GM18498 (cell line): Measurements from ENCODE around the gene BUD31.
A peak's percentile ranks its signal among the peaks of the same experiment; 100 is the strongest.
"Not testable (repeated sequence)": the region's sequence is repeated elsewhere in the genome, so short reads cannot be mapped to it uniquely, and the experiment has no call there.

ENCODE experiments used
- ATAC-seq: cut with Tn5 transposase; IDR thresholded peaks from one replicate; pipeline ENCODE4 v1.9.1; 2021; ENCODE audit warnings: mild to moderate bottlenecking, moderate library complexity; ENCODE audit not compliant: unreplicated experiment

BUD31 gene

DNA sequence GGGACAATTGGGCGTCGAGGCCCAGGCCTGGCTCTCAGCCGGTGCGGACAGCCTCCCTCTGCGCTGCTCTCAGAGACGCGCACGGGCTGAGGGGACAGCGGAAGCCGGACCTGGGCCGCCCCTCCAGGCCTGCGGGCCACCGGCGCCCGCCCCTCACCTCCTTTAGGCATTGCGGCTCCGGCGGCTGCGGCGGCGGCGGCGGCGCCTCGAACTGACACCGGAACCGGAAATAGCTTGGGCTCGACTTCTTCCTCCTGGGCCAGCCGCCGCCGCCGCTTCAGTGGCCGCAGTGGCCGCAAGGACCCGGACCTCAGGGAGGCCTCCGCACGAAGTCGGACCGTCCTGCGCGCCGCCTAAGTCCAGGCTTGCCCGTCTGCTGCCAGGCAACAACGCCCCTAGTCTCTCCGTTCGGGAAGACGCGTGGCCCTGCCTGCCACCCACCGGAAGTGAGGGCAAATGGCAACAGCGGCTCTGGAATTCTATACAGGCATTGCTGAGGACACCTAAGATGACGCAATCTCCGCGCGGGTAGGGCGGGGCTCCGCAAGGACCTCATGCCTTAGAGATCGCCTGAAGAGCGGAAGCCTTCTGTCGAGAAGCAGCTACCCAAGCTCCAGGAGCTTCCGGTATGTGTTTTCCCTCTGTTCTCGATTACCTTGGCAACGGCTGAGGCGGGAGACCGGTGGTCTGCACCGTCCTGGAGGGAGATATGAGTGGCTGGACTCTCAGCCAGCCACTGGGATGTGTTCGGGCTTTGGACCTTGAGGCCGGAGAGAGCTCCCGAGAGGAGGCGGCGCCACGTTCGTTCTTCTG, at the start of gene BUD31, which contains the start of gene PDAP1:
TSS of gene BUD31 (plus strand) at position 591 of the 813 bp plus-strand sequence. CDS start 2,124 bp downstream, outside the sequence.
TSS of gene PDAP1 (minus strand) at position 219 of the 813 bp plus-strand sequence. CDS start at position 170, 49 bp downstream.
- peak; percentile 80 for ATAC-seq

DNA sequence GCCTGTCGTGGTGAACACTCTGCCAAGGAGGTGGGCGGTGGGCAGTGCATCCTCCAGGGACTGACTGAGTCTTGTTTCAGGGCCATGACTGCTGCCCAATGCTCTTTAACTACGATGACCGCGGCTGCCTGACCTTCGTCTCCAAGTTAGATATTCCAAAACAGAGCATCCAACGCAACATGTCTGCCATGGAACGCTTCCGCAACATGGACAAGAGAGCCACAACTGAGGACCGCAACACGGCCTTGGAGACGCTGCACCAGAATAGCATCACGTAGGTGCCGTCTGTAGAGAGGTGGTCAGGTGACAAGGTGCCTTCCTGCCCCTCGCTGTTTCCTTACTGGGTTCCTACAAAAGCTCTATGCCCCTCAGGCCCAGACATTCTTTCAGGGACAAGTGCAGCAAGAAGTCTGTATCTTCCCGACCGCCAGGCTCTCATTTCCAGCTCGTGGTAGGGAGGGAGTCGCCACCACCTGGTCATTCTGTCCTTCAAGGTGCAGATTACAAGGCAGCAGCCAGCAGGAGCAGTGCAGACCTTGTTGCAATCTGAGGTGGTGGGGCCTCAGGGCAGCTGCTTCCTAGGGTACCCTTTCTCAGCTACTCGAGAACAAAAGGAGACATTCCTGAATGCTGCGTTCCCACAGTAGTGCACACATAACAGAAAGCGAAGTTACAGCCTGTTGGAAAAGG, 49.2 kb upstream of the BUD31 start:
- ATAC-seq, result no peak

DNA sequence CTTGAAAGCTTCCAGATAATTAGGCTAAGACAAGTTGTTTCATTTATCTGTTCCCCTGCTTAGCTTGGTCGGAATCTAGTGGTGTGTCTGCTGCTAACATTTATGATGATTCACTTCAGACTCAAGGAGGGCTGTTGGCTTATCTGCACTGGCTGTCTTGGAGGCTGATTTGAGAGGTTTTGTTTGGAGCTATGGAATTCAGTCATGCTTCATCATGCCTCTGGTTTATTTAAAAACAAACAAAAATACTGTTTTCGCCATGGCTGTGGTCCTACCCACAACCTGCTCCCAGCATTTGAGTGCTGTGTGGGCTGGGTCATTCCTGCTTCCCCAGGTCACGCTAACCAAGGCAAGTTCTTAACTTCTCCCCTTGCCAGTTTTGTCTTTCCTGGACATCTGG, 46.0 kb upstream of the BUD31 start:
- ATAC-seq, result no peak

DNA sequence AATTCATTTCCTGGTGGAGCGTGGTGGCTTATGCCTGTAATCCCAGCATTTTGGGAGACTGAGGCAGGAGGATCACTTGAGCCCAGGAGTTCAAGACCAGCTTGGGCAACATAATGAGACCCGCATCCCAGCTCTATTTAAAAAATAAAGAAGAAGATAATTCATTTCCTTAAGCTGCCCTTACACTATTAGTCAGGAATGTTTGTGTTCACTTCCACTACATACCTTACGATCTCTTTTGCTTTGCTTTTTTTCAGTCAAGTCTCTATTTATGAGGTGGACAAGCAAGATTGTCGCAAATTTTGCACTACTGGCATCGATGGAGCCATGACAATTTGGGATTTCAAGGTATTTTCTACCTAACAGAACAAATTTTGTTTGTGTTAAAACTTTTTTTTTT, 45.5 kb upstream of the BUD31 start:
- ATAC-seq, result no peak

DNA sequence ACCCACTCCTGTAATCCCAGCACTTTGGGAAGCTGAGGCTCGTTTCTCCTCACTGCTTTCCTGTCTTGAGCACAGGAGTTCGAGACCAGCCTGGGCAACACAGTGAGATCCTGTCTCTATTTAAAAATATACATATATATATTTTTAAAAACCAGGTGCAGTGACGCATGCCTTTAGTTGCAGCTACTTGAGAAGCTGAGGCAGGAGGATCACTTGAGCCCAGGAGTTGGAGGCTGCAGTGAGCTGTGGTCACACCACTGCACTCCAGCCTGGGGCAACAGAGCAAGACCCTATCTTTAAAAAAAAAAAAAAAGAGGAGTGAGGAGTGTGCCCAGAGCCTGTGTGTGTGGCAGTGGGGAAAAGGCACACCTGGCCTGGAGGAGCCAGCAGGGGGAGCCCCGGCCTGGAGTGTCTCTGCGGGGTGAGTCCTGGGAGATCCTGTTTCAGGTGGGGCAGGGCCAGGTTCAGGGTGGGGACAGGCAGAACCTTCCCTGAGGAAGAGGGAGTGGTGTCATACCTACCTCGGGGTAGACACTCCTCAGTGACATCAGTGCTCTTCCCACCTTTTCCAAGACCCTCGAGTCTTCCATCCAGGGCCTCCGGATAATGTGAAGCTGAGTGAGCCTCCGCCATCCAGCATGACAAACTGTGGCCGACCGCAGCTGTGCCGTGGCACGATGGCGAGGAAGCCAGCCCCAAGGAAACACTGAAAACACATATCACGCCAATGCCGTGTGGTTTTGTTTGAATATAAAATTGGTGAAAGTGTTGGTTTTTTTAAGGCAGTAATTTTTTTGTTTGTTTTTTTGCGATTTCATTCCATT, 43.2 kb upstream of the BUD31 start:
- no peak for ATAC-seq

DNA sequence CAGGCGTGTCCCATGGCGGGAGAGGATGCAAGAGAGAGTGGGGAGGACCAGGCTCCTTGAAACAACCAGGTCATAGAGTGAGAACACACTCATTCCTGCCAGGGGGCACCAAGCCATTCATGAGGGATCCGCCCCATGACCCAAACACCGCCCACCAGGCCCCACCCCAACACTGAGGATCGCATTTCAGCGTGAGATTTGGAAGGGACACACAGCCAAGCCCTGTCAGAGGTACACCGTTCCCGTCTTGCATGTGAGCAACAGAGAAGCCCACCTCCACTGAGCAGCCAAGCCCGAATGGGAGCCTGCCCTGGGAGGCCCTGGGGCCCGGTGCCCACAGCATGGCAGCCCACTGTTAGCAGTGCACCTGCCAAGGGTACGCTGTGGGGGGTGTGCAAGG, 42.1 kb upstream of the BUD31 start:
- ATAC-seq, result no peak

DNA sequence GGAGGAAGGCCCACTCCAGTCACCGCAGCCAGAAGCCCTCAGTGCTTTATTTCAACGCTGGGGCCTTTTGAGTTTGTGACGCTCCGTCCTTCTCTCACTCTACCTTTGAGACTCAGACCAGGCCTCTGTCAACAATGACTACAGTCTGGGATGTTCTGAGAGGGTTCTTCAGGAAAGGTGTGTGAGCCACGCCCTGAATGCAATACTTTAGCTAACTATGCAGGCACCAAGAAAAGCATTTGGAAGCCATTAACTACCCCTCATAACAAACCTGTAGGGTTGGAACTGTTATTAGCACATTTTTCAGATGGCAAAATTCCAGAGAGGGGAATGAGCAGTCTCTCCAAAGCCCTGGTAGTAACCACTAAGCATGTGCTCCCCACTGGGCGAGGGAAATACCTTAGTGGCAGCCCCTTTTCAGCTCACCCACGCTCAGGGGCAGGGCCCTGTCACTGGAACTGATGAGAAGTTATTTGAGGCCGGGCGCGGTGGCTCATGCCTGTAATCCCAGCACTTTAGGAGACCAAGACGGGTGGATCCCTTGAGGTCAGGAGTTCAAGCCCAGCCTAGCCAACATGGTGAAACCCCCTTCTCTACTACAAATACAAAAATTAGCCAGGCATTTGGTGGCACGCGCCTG, 39.9 kb upstream of the BUD31 start:
- ATAC-seq, result no peak

DNA sequence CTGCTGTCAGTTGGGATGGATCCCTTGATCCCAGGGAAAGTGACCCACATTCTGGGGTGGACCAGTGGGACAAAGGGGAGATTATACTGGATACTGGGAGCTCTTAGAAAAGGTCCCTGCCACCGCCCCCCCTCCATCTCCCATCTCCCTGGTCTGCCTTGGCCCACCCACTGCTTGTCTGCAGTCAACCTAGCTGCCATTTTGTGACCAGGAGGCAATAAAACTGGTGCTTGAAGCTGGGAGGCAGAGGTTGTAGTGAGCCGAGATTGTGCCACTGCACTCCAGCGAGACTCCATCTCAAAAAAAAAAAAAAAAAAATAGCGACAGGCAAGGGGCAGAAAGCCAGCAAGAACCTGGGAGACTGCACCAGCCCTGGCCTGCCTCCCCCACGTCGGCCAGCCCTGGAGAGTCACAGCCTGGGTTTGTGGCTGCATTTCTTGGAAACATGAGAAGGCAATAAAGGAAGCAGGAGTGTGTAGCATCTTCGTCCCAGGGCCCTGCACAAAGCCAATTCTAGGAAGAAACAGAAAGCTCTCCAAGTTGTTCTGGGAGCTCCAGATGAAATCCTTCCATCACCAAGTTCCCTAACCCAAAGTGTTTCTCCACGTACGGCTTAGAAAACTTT, 38.9 kb upstream of the BUD31 start:
- ATAC-seq, result no peak

DNA sequence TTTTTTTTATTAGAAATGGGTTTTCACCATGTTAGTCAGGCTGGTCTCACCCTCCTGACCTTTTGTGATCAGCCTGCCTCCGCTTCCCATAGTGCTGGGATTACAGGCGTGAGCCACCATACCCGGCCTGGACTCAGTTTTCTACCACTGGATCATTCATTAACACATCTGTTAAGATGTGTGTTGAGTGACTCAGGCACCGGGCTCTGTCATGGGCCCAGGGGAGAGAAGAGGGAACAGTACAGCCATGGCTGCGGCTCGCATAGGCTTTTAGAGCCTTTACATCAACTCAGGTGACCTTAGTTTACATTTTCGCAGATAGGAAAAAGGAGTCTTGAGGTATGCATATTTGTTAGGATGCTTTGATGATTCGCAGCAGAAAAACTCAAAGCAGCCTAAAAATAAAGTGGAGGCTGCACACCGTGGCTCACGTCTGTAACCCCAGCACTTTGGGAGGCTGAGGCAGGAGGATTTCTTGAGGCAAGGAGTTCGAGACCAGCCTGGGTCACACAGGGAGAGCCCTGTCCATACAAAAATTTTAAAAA, 37.3 kb upstream of the BUD31 start:
- ATAC-seq, result no peak

DNA sequence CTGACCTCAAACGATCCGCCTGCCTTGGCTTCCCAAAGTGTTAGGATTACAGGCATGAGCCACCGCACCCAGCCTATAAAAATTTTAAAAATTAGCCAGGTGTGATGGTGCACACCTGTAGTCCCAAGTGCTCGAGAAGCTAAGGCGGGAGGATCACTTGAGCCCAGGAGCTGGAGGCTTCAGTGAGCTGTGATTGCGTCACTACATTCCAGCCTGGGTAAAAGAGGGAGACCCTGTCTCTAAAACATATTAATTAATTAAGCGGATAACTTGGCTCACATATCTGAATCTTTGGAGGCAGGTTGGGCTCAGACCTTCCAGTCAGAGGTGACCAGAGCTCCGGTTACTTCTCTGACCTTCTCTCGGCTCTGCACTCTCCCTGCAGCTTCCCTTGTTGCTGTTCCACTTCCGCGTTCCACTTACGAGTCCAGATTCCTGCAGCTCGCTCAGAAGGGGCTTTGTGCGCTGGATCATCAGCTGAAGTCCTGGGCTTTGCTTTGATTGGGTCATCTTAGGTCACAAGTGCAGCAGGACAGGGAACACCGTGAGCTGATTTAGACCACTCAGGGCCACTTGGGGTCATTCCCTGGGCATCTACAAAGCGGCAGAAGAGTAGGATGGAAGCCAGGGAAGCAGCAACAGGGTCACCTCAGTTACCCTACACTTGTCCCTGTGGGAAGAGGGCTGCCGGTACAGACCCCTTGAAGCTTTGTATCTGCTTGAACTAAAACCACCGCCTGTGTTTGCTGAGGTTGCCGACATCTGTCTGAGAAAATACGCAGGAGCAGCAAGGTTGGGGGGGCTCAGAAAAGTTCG, 36.3 kb upstream of the BUD31 start:
- no peak for ATAC-seq

DNA sequence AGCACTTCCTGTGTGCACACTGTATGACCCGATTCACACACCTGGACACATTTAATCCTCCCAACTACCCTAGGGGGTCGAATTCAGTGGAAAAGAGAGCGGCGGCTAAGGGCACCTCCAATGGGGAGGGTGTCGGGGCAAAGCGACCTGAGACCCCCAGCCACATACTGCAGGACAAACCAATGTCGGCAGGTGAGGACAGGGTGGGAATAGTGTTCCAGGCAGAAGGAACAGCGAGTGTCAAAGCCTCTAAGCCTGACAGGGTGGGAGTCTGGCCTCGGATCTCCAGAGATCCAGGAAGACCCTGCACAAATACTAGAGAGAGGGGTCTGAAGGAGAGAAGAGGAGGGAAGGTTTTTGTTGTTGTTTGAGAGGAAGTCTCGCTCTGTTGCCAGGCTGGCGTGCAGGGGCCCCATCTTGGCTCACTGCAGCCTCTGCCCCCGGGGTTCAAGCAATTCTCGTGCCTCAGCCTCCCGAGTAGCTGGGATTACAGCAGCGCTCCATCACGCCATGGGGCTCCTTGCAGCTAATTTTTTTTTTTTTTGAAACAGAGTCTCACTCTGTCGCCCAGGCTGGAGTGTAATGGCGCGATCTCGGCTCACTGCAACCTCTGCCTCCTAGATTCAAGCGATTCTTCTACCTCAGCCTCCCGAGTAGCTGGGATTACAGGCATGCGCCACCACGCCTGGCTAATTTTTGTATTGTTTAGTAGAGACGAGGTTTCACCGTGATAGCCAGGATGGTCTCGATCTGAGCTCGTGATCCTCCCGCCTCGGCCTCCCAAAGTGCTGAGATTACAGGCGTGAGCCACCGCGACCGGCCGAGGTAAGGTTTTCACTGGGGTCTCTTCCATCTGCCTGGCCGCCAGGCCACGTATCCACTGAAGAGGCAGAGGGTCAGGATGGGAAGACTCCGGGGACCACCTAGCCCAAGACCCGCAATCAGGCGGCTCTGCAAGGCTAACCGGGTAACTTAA, 35.4 kb upstream of the BUD31 start:
- no peak for ATAC-seq

DNA sequence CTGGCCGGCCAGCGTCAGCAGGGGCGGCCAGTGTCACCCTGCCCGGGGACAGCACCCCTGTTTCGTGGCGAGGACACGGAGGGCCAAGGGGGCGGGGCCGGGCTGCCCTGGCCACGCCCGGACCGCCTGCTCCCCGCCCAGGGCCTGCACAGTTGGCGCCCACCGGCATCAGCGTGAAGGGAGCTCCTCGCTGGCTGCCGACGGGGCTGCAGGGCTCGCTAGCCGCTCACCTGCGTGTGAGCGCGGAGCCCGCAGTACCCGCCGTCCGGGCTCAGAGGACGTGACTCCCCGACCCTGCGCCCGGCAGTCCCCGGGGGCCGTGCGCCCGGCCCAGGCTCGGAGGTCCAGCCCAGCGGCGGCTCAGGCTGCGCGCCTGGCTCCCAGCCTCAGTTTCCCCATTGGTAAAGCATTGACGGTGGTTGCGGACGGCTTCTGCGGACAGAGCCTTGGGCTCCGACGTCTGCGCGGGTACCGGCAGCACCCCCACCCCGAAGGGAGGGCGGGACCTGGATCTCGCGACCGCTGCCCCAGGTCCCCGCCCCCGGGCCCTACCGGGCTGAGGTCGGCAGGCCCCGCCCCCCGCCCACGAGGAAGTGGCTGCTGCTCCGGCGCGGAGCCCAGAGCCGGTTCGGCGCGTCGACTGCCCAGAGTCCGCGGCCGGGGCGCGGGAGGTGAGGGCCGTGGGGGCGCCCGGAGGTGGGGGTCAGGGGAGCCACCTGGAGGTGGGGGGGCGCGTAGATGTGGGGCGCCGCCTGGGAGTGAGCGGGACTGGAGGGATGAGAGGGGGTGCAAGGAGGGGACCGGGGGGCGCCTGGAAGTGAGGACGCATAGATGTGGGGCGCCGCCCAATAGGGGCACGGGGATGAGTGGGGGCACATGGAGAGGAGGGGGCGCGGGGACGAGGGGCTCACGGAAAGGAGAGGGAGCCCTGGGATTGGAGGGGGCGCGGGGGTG, 34.4 kb upstream of the BUD31 start, which contains the start of gene ARPC1B:
TSS of gene ARPC1B (plus strand) at position 620 of the 954 bp plus-strand sequence. CDS start 10,985 bp downstream, outside the sequence.
- ATAC-seq, result peak; percentile 66

DNA sequence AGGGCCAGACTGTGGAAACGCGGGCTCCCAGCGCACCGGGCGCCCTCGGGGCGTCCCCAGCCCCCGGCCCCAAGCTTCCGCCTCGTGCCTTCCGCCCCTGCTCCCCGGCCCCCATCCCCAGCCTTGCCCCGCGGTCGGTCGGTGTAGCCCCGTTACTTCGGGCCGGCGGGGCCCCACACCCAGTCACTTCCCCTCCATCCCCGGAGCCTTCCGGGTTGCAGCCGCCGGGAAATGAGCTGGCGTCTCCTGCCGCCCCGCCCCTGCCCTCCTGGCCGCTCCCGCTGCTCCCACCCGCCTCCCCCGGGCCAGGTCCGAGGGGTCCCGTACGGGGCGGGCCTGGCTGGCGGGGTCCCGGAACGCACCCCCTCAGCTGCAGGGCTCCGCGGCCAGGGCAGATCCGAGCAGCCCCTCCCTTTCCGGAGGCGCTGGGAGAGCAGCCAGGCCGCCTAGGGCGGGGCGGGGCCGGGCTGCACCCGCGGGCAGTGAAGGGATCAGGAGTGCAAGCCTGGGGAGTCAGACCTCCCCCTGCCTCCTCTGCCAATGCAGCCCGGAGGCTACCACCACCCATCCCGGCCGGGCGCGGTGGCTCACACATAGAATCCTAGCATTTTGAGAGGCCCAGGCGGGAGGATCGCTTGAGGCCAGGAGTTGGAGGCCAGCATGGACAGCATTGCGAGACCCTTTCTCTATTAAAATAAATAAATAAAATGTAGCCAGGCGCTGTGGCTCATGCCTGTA, 33.5 kb upstream of the BUD31 start:
- ATAC-seq, result peak; percentile 46

DNA sequence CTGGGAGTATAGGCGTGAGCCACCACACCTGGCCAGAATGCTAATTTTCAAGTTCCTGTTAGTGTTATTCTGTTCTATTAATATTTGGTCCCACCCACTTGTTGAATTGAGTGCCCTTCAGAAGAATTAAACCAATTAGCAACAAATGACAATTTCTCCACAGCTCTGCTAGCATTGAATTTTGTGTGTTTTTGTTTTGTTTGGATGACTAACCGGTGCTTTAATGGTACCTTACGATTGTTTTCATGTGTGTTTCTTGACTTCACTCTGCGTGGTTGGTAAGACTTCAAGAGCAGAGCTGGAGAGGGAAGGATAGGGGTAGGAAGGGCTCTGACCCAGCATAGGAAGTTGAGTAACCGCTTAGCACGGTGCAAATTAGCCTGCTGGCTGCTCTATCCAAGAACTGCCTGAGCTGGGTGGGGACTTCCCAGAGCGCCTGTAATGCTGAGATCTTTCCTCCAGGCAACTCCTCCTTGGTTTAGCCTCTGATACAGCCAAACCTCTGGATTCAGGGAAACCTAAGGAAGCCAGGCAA, 29.7 kb upstream of the BUD31 start:
- ATAC-seq, result no peak

DNA sequence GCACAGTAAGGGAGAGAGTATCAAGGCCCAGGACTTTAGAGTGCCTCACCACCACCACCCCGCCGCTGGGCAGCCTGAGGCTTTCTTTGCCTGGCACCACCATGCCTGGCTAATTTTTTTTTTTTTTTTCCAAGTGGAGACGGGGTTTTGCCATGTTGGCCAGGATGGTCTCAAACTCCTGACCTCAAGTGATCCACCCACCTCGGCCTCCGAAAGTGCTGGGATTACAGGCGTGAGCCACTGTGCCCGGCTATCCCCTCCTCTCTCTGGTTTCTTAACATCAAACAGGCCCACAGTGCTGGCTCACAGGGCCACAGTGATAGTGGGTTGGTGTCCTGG, 29.1 kb upstream of the BUD31 start:
- not testable (repeated sequence) for ATAC-seq
